HEK293T (cell line): Measurements from ENCODE around the gene ARTN.

ENCODE experiments used
- CTCF ChIA-PET: fragments of 350-600 bp; formaldehyde crosslinking; extraction: SDS; loops from one replicate; lab custom pipeline; 2021; ENCODE audit warnings: antibody characterized with exemption, inconsistent platforms; lab: Yijun Ruan, JAX
- POLR2A ChIA-PET: fragments of 350-600 bp; formaldehyde crosslinking; extraction: SDS; loops from one replicate; lab custom pipeline; 2020; ENCODE audit warnings: antibody characterized with exemption, inconsistent platforms; lab: Yijun Ruan, JAX
- DNase-seq: peaks from one replicate; pipeline ENCODE4 v3.0.0; 2012; ENCODE audit warnings: mixed read lengths; ENCODE audit errors: extremely low spot score
- ARNT ChIP-seq: fragments of 450-650 bp; IDR thresholded peaks from 2 replicates; pipeline ENCODE4 v1.6.1; 2017; ENCODE audit warnings: mild to moderate bottlenecking
- BHLHE40 ChIP-seq: fragments of 450-650 bp; IDR thresholded peaks from 2 replicates; pipeline ENCODE4 v1.6.1; 2016; ENCODE audit warnings: mild to moderate bottlenecking, moderate library complexity, borderline replicate concordance
- CTBP1 ChIP-seq: fragments of 450-650 bp; IDR thresholded peaks from 2 replicates; pipeline ENCODE4 v1.6.1; 2016; ENCODE audit warnings: borderline replicate concordance
- ELF4 ChIP-seq: fragments of 450-650 bp; IDR thresholded peaks from 2 replicates; pipeline ENCODE4 v1.6.1; 2017; ENCODE audit warnings: antibody characterized with exemption
- FOXA1 ChIP-seq: fragments of 450-650 bp; IDR thresholded peaks from 2 replicates; pipeline ENCODE4 v1.6.1; 2016; ENCODE audit warnings: mild to moderate bottlenecking
- FOXK2 ChIP-seq: fragments of 450-650 bp; IDR thresholded peaks from 2 replicates; pipeline ENCODE4 v1.6.1; 2016; ENCODE audit warnings: mild to moderate bottlenecking
- FOXM1 ChIP-seq: fragments of 450-650 bp; IDR thresholded peaks from 2 replicates; pipeline ENCODE4 v1.6.1; 2017; ENCODE audit warnings: mild to moderate bottlenecking, borderline replicate concordance
- HDGF ChIP-seq: fragments of 450-650 bp; IDR thresholded peaks from 2 replicates; pipeline ENCODE4 v1.6.1; 2017; ENCODE audit warnings: antibody characterized with exemption, borderline replicate concordance
- L3MBTL2 ChIP-seq: fragments of 450-650 bp; conservative IDR thresholded peaks from 2 replicates; pipeline ENCODE4 v1.6.1; 2016; ENCODE audit warnings: mild to moderate bottlenecking
- LEF1 ChIP-seq: fragments of 450-650 bp; IDR thresholded peaks from 2 replicates; pipeline ENCODE4 v1.6.1; 2017; ENCODE audit warnings: mild to moderate bottlenecking, borderline replicate concordance
- NFRKB ChIP-seq: fragments of 450-650 bp; IDR thresholded peaks from 2 replicates; pipeline ENCODE4 v1.6.1; 2016; ENCODE audit warnings: mild to moderate bottlenecking, moderate library complexity
- SP1 ChIP-seq: fragments of 450-650 bp; IDR thresholded peaks from 2 replicates; pipeline ENCODE4 v1.6.1; 2017
- SUZ12 ChIP-seq: fragments of 450-650 bp; IDR thresholded peaks from 2 replicates; pipeline ENCODE4 v1.6.1; 2016; ENCODE audit warnings: mild to moderate bottlenecking
- TARDBP ChIP-seq: fragments of 450-650 bp; IDR thresholded peaks from 2 replicates; pipeline ENCODE4 v1.6.1; 2016
- ZNF384 ChIP-seq: fragments of 450-650 bp; IDR thresholded peaks from 2 replicates; pipeline ENCODE4 v1.6.1; 2016
- TF ChIP-seq, protein P1 (sequence below): fragments of 450-650 bp; IDR thresholded peaks from 2 replicates; pipeline ENCODE4 v1.6.1; 2016

The ARTN gene

DNA sequence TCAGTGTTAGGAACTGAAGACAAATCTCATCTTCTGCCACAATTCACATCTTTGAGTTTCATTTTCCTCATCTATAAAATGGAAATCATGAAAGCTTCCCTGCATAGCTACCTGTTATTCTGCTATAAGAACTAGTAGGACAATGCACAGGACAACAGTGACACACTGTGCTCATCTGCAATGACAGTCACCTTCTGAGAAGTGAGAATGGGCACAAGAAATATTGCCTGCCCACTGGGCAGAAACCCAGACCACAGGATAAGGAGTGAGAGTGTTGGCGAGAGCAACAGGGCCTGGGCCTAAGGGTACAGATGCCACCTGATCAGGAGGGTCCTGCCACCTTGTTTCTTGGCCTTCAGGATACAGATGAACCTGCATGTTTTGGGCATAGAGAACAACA lies 23.3 kb upstream of the ARTN start:
- TF ChIP-seq SUZ12 (no peak), SP1 (no peak), NFRKB (no peak), FOXM1 (no peak), FOXK2 (no peak), ARNT (no peak), L3MBTL2 (no peak), LEF1 (no peak), CTBP1 (no peak), TARDBP (no peak), HDGF (no peak), ELF4 (no peak), BHLHE40 (no peak), ZNF384 (no peak), FOXA1 (no peak)
- TF ChIP-seq, protein P1, sequence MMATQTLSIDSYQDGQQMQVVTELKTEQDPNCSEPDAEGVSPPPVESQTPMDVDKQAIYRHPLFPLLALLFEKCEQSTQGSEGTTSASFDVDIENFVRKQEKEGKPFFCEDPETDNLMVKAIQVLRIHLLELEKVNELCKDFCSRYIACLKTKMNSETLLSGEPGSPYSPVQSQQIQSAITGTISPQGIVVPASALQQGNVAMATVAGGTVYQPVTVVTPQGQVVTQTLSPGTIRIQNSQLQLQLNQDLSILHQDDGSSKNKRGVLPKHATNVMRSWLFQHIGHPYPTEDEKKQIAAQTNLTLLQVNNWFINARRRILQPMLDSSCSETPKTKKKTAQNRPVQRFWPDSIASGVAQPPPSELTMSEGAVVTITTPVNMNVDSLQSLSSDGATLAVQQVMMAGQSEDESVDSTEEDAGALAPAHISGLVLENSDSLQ = no peak
- POLR2A ChIA-PET = no interaction called here
- CTCF ChIA-PET = no interaction called here
- no peak for DNase-seq

DNA sequence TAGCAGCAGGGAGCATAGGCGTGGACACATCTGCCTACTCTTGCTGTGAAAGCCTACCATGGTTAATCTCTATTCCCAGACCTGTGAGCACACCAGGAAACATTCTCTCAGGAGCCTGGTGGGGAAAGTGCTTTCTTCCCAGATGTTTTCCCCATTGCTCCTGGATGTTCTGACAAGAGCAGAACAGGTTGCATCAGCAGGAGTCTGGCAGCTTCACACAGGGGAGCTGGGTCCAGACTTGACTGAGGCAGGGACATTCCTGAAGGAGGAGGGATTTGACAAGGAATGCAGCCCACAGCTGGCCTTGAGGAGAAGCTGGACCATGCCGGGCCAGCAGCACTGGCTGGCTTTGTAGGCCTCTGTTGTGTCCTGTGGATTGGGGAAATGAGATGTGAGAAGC lies 21.0 kb upstream of the ARTN start:
- DNase-seq = no peak
- TF ChIP-seq FOXM1 (no peak), SUZ12 (no peak), NFRKB (no peak), LEF1 (no peak), FOXA1 (no peak), CTBP1 (no peak), ELF4 (no peak), ZNF384 (no peak), FOXK2 (no peak), SP1 (no peak), ARNT (no peak), HDGF (no peak), BHLHE40 (no peak), L3MBTL2 (no peak), TARDBP (no peak)
- TF ChIP-seq, protein P1 = no peak
- ChIA-PET CTCF (interaction anchor here (1.0 kb wide), 1 partner anchor 23 kb away, joined by 4 read pairs; no protein-coding TSS in a partner anchor), POLR2A (no interaction called here)

DNA sequence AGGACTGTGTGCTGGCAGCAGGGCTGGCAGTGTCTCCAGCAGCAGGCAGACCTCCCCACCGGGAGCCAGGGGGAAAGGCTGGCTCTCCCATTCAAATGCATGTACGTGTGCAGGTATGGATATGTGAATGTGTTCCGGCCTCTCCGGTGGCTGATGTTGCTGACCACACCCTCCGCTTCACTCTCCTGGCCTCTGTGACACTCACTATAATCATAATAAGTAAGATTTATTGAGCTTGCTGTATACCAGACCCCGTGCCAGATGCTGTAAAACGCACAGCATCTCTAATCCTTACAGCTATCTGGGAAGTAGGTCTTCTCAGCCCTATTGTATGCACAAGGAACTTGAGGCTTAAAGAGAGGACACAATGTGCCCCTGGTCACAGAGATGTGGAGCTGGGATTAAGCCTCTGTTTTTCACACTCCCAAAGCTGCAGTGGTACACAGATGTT lies 20.5 kb upstream of the ARTN start:
- ChIA-PET CTCF (no interaction called here), POLR2A (no interaction called here)
- TF ChIP-seq BHLHE40 = no peak
- TF ChIP-seq FOXM1 = no peak
- TF ChIP-seq HDGF = no peak
- no peak for TF ChIP-seq L3MBTL2
- TF ChIP-seq SUZ12 = no peak
- TF ChIP-seq, protein P1 = no peak
- no peak for TF ChIP-seq LEF1
- no peak for TF ChIP-seq ARNT
- TF ChIP-seq NFRKB = no peak
- no peak for TF ChIP-seq ZNF384
- no peak for TF ChIP-seq CTBP1
- no peak for TF ChIP-seq SP1
- no peak for DNase-seq

DNA sequence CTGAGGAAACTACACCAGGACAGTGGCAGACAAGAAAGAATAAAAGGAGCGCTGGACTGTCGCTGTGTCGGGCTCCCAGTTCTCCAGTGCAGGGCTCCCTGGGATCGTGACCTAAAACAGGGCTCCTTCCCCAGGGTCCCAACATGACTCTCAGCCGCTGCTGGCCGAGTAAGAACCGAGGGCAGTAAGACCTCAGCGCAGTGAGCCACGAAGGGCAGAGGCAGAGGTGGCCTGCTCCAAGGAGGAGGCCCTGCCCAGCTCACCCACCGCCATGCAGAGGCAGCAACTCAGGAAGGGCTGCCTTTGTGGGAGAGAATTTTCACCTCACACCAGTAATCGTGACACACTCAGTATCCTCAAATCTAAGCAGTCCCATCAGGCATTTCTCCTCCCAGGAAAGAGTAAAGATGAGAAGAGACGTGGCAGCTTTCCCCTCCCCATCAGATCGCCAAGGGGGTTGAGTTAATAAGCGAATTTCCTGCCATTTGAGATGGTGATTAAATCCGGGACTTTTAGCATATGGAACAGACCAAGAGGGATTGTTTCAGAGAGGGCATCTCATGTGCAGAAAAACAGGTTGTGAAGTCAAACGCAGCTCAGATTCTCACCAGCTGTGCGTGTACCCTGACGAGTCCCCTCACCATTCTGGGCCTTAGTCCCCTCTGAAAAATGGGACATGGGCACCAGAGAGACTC lies 19.8 kb upstream of the ARTN start:
- POLR2A ChIA-PET = no interaction called here

DNA sequence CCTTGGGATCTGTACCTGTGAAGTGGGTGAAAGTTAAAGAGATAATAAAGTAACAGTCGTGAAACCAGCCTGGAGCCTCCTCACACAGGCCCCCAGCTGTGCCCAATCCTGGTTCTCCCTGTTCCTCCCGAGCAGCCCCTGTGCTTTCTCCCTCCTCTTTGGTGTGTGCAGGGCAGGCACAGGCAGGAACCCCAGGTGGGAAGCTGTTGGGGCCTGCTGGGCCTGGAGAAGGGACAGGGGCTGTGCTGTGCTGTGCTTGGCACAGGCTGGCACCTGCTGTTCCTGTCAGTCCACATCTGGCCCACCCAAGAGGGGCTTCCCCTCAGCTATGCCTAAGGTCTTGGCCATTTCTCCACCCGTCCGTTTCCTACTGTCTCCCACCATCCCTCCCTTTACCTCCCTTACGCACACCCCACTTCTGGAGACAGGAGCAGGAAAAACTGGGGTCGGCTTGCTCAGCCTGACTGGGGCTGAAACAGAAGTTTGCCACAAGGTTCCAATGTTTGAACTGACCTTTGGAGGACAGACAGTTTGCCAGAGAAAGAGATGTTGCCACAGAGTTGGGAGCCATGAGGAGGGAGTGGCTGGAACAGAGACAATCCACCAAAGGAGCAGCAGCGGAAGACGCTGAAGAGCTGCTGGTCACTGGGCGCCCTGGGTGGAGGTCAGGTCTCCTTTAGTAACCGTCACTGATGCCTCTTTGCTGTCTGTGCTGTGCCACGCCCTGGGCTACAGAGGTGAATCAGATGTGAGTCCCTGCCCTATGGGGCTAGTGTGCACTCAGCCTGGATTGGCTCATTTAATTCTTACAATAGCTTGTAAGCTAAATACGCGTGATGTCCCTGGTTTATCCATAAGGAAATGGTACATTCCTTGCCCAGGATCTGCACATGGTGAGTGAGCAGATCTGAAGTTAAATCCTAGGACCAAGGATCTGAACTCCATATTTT lies 18.8 kb upstream of the ARTN start:
- ChIA-PET POLR2A (no interaction called here), CTCF (interaction anchor here (0.8 to 1.0 kb wide), 2 partner anchors 20 to 31 kb away, joined by 3 read pairs; no protein-coding TSS in a partner anchor)
- TF ChIP-seq ZNF384 (no peak), SP1 (no peak), ELF4 (no peak), CTBP1 (no peak), TARDBP (no peak), FOXM1 (no peak), ARNT (no peak), FOXK2 (no peak), FOXA1 (no peak), BHLHE40 (no peak), LEF1 (no peak)
- DNase-seq = no peak

More for the DNA sequence above, 19.8 kb upstream of the ARTN start:
- CTCF ChIA-PET = no interaction called here
- no peak for DNase-seq
- no peak for TF ChIP-seq LEF1
- TF ChIP-seq FOXK2 = no peak
- no peak for TF ChIP-seq FOXM1
- TF ChIP-seq HDGF = no peak
